ENCODE results near the gene NTM. TPM values are rescaled to one million over a fixed set of nuclear protein-coding genes. Genes with fewer than 3 reads are reported as not detected.

Gene NTM
- total RNA-seq, 1 experiment from 2014 or later, result 9.9 TPM

GRCh38 chr11:131561972-131562371, 191.6 kb downstream of the NTM start:
- Histone ChIP-seq H3K56ac (ENCODE audit: insufficient read length, low read depth, low read length) (no peak overlapping the region), H2BK5ac (ENCODE audit: insufficient read length, low read length) (no peak overlapping the region), H3K18ac (ENCODE audit: insufficient read length, low read depth, low read length) (no peak overlapping the region), H4K91ac (ENCODE audit: insufficient read length, low read depth, low read length) (no peak overlapping the region), H3K9me3 (ENCODE audit: control insufficient read depth, low read depth, low read length) (no peaks in the 10 kb centered on the region), H3K4ac (ENCODE audit: low read depth, low read length) (no peak overlapping the region), H3K79me1 (ENCODE audit: insufficient read depth, low read depth, low read length, poor library complexity, severe bottlenecking) (no peaks in the 10 kb centered on the region), H3K79me2 (ENCODE audit: insufficient read depth, low read length) (no peaks in the 10 kb centered on the region), H2AK5ac (ENCODE audit: insufficient read length, low read length) (no peak overlapping the region), H3K9ac (ENCODE audit: extremely low read depth, insufficient read length, low read length) (no peak overlapping the region), H3K27ac (ENCODE audit: insufficient read length, low read depth, low read length) (no peak overlapping the region), H4K5ac (ENCODE audit: insufficient read length, low read depth, low read length) (no peak overlapping the region), H4K20me1 (ENCODE audit: control insufficient read depth, insufficient read depth, insufficient read length) (no peaks in the 10 kb centered on the region), H3K4me1 (ENCODE audit: insufficient read depth, low read length) (no peaks in the 10 kb centered on the region), H3T11ph (ENCODE audit: low read length) (no peak overlapping the region), H3K23ac (ENCODE audit: insufficient read length, low read depth, low read length) (no peak overlapping the region), H2AFZ (ENCODE audit: low read length) (no peak overlapping the region), H2BK12ac (ENCODE audit: insufficient read length, low read depth, low read length) (no peak overlapping the region), H3K27me3 (ENCODE audit: insufficient read depth, low read length) (no peaks in the 10 kb centered on the region), H2BK20ac (ENCODE audit: low read depth, low read length, poor library complexity, severe bottlenecking) (no peak overlapping the region), H2BK120ac (ENCODE audit: low read depth, low read length, poor library complexity, severe bottlenecking) (no peak overlapping the region), H3K14ac (ENCODE audit: insufficient read depth, low read length) (no peak overlapping the region), H4K8ac (replicated peaks; ENCODE audit: insufficient read length, low read depth, low read length) (no peak overlapping the region), H2BK15ac (ENCODE audit: low read depth, low read length) (no peak overlapping the region), H3K4me2 (ENCODE audit: insufficient read depth, insufficient read length, low read length) (no peak overlapping the region), H3K23me2 (ENCODE audit: insufficient read length, low read depth, low read length, poor library complexity, severe bottlenecking) (no peaks in the 10 kb centered on the region)
- H3K4me3 Mint-ChIP-seq, result no peak overlapping the region
- no CpG with 5 or more reads among the region's 5 CpGs for WGBS (ENCODE audit: extremely low coverage, insufficient read length, low lambda C conversion rate)
- DNase-seq, result no peak
- H3K27ac Mint-ChIP-seq, result no peak overlapping the region
- H3K4me1 Mint-ChIP-seq, result peaks cover 37 to 41% of the 10 kb centered on the region in 2 experiments
- no peaks in the 10 kb centered on the region for H3K36me3 Mint-ChIP-seq (ENCODE audit: insufficient read depth in 1 of 3, low read depth in 3 of 3)
- no peaks in the 10 kb centered on the region; the same call in 1 of the 2 replicates for H3K27me3 Mint-ChIP-seq (ENCODE audit: low read depth)
- TF ChIP-seq CTCF (conservative IDR thresholded peaks at IDR 0.05), result no peak
- no peaks in the 10 kb centered on the region for H3K9me3 Mint-ChIP-seq
